ENCODE results near the gene MEI1.

MEI1 gene

GRCh38 chr22:41775976-41776375 lies 76.7 kb downstream of the MEI1 start:
- FAIRE-seq: no peak
- no peak for TF ChIP-seq CTCF (IDR thresholded peaks at IDR 0.05; ENCODE audit: insufficient read depth, missing control alignments)
- DNase-seq (ENCODE audit: insufficient read length, low spot score): no peak

- no peak for TF ChIP-seq CTCF (IDR thresholded peaks at IDR 0.05; ENCODE audit: insufficient read depth, missing control alignments)
- FAIRE-seq (no peak), DNase-seq (ENCODE audit: insufficient read length, low spot score) (no peak)
Observed at GRCh38 chr22:41776381-41776780, 77.1 kb downstream of the MEI1 start.

GRCh38 chr22:41777749-41778425 lies 78.6 kb downstream of the MEI1 start:
- no peak for TF ChIP-seq CTCF (IDR thresholded peaks at IDR 0.05; ENCODE audit: insufficient read depth, missing control alignments)
- FAIRE-seq (no peak), DNase-seq (ENCODE audit: insufficient read length, low spot score) (no peak)

- FAIRE-seq: no peak
- TF ChIP-seq CTCF (IDR thresholded peaks at IDR 0.05; ENCODE audit: insufficient read depth, missing control alignments): no peak
Observed at GRCh38 chr22:41779929-41780505, 80.7 kb downstream of the MEI1 start.

GRCh38 chr22:41780746-41781505 lies 81.6 kb downstream of the MEI1 start:
- no peak for TF ChIP-seq CTCF (IDR thresholded peaks at IDR 0.05; ENCODE audit: insufficient read depth, missing control alignments)
- no peak for DNase-seq (ENCODE audit: insufficient read length, low spot score)
- no peak for FAIRE-seq

More at GRCh38 chr22:41779929-41780505, 80.7 kb downstream of the MEI1 start:
- no peak for DNase-seq (ENCODE audit: insufficient read length, low spot score)

- no peak for TF ChIP-seq CTCF (IDR thresholded peaks at IDR 0.05; ENCODE audit: insufficient read depth, missing control alignments)
- DNase-seq (ENCODE audit: insufficient read length, low spot score): no peak
- FAIRE-seq: no peak
Observed at GRCh38 chr22:41781507-41781906, 82.2 kb downstream of the MEI1 start.

- TF ChIP-seq CTCF (IDR thresholded peaks at IDR 0.05; ENCODE audit: insufficient read depth, missing control alignments): no peak
- FAIRE-seq: no peak
Observed at GRCh38 chr22:41782316-41782715, 83.0 kb downstream of the MEI1 start.

More at GRCh38 chr22:41782316-41782715, 83.0 kb downstream of the MEI1 start:
- no peak for DNase-seq (ENCODE audit: insufficient read length, low spot score)
